ENCODE data around the gene DLGAP5. TPM values are rescaled to one million over a fixed set of nuclear protein-coding genes. Genes with fewer than 3 reads are reported as not detected.

Gene DLGAP5
- total RNA-seq = 4.2 TPM

GRCh38 chr14:55191203-55192053 is at the start of gene DLGAP5:
TSS of gene DLGAP5 (minus strand) at chr14:55191585. CDS start at chr14:55189179, 2,406 bp downstream.
- Histone ChIP-seq H3K36me3 (ENCODE audit: control insufficient read depth in 3 of 3, insufficient read depth in 3 of 3, low read length in 3 of 3) (no peaks in the 10 kb centered on the region), H3K9me3 (ENCODE audit: control insufficient read depth in 3 of 3, low read length in 3 of 3) (no peaks in the 10 kb centered on the region), H3K27ac (ENCODE audit: low read depth, low read length) (peak within 1 kb of the TSS; percentile 56), H3K4me1 (ENCODE audit: control insufficient read depth in 3 of 3, insufficient read depth in 3 of 3, low read length in 3 of 3) (peaks cover 7% of the 10 kb centered on the region in 3 donors), H3K27me3 (ENCODE audit: control insufficient read depth in 3 of 3, insufficient read depth in 3 of 3, low read length in 3 of 3) (no peaks in the 10 kb centered on the region), H3K9ac (ENCODE audit: low read depth in 1 of 3, low read length in 3 of 3) (peak within 1 kb of the TSS; percentile 70 to 74 (median 71)), H3K4me3 (ENCODE audit: low read length in 3 of 3) (peak within 1 kb of the TSS; percentile 73 to 83 (median 79))

- H3K36me3 ChIP-seq (ENCODE audit: control insufficient read depth in 3 of 3, insufficient read depth in 3 of 3, low read length in 3 of 3) = no peaks in the 10 kb centered on the region
- H3K9ac ChIP-seq (ENCODE audit: low read depth in 1 of 3, low read length in 3 of 3) = no peak overlapping the region
- no peak overlapping the region for H3K4me3 ChIP-seq (ENCODE audit: low read length in 3 of 3)
- no peaks in the 10 kb centered on the region for H3K9me3 ChIP-seq (ENCODE audit: control insufficient read depth in 3 of 3, low read length in 3 of 3)
- H3K27ac ChIP-seq (ENCODE audit: low read depth, low read length) = no peak overlapping the region
- peaks cover 0 to 8% (median 2%) of the 10 kb centered on the region in 3 donors for H3K27me3 ChIP-seq (ENCODE audit: control insufficient read depth in 3 of 3, insufficient read depth in 3 of 3, low read length in 3 of 3)
- H3K4me1 ChIP-seq (ENCODE audit: control insufficient read depth in 3 of 3, insufficient read depth in 3 of 3, low read length in 3 of 3) = no peaks in the 10 kb centered on the region
These were observed 49.3 kb upstream of the DLGAP5 start for GRCh38 chr14:55240526-55241178.

GRCh38 chr14:55239320-55239719 is 47.9 kb upstream of the DLGAP5 start:
- Histone ChIP-seq H3K27me3 (ENCODE audit: control insufficient read depth in 3 of 3, insufficient read depth in 3 of 3, low read length in 3 of 3) (peaks cover 0 to 8% (median 2%) of the 10 kb centered on the region in 3 donors), H3K4me1 (ENCODE audit: control insufficient read depth in 3 of 3, insufficient read depth in 3 of 3, low read length in 3 of 3) (no peaks in the 10 kb centered on the region), H3K4me3 (ENCODE audit: low read length in 3 of 3) (no peak overlapping the region), H3K36me3 (ENCODE audit: control insufficient read depth in 3 of 3, insufficient read depth in 3 of 3, low read length in 3 of 3) (no peaks in the 10 kb centered on the region), H3K9ac (ENCODE audit: low read depth in 1 of 3, low read length in 3 of 3) (no peak overlapping the region), H3K9me3 (ENCODE audit: control insufficient read depth in 3 of 3, low read length in 3 of 3) (no peaks in the 10 kb centered on the region), H3K27ac (ENCODE audit: low read depth, low read length) (no peak overlapping the region)

- H3K4me3 ChIP-seq (ENCODE audit: low read length in 3 of 3) = no peak overlapping the region
- H3K36me3 ChIP-seq (ENCODE audit: control insufficient read depth in 3 of 3, insufficient read depth in 3 of 3, low read length in 3 of 3) = no peaks in the 10 kb centered on the region
- no peaks in the 10 kb centered on the region for H3K4me1 ChIP-seq (ENCODE audit: control insufficient read depth in 3 of 3, insufficient read depth in 3 of 3, low read length in 3 of 3)
- H3K9ac ChIP-seq (ENCODE audit: low read depth in 1 of 3, low read length in 3 of 3) = no peak overlapping the region
- no peak overlapping the region for H3K27ac ChIP-seq (ENCODE audit: low read depth, low read length)
- H3K27me3 ChIP-seq (ENCODE audit: control insufficient read depth in 3 of 3, insufficient read depth in 3 of 3, low read length in 3 of 3) = peaks cover 0 to 8% (median 0%) of the 10 kb centered on the region in 3 donors
- no peaks in the 10 kb centered on the region for H3K9me3 ChIP-seq (ENCODE audit: control insufficient read depth in 3 of 3, low read length in 3 of 3)
These were observed 46.8 kb upstream of the DLGAP5 start for GRCh38 chr14:55238019-55238680.

- no peak overlapping the region for H3K9ac ChIP-seq (ENCODE audit: low read depth in 1 of 3, low read length in 3 of 3)
- no peak overlapping the region for H3K4me3 ChIP-seq (ENCODE audit: low read length in 3 of 3)
- no peak overlapping the region for H3K27ac ChIP-seq (ENCODE audit: low read depth, low read length)
- no peaks in the 10 kb centered on the region for H3K36me3 ChIP-seq (ENCODE audit: control insufficient read depth in 3 of 3, insufficient read depth in 3 of 3, low read length in 3 of 3)
- H3K27me3 ChIP-seq (ENCODE audit: control insufficient read depth in 3 of 3, insufficient read depth in 3 of 3, low read length in 3 of 3) = no peaks in the 10 kb centered on the region
- no peaks in the 10 kb centered on the region for H3K9me3 ChIP-seq (ENCODE audit: control insufficient read depth in 3 of 3, low read length in 3 of 3)
- no peaks in the 10 kb centered on the region for H3K4me1 ChIP-seq (ENCODE audit: control insufficient read depth in 3 of 3, insufficient read depth in 3 of 3, low read length in 3 of 3)
These were observed 42.2 kb upstream of the DLGAP5 start for GRCh38 chr14:55233591-55233990.

- no peak overlapping the region for H3K4me3 ChIP-seq (ENCODE audit: low read length in 3 of 3)
- no peaks in the 10 kb centered on the region for H3K4me1 ChIP-seq (ENCODE audit: control insufficient read depth in 3 of 3, insufficient read depth in 3 of 3, low read length in 3 of 3)
- no peaks in the 10 kb centered on the region for H3K9me3 ChIP-seq (ENCODE audit: control insufficient read depth in 3 of 3, low read length in 3 of 3)
- H3K36me3 ChIP-seq (ENCODE audit: control insufficient read depth in 3 of 3, insufficient read depth in 3 of 3, low read length in 3 of 3) = no peaks in the 10 kb centered on the region
- no peak overlapping the region for H3K9ac ChIP-seq (ENCODE audit: low read depth in 1 of 3, low read length in 3 of 3)
- no peak overlapping the region for H3K27ac ChIP-seq (ENCODE audit: low read depth, low read length)
- H3K27me3 ChIP-seq (ENCODE audit: control insufficient read depth in 3 of 3, insufficient read depth in 3 of 3, low read length in 3 of 3) = no peaks in the 10 kb centered on the region
These were observed 36.9 kb upstream of the DLGAP5 start for GRCh38 chr14:55228261-55228660.

GRCh38 chr14:55223364-55223763 is 32.0 kb upstream of the DLGAP5 start:
- H3K27ac ChIP-seq (ENCODE audit: low read depth, low read length) = no peak overlapping the region
- no peak overlapping the region for H3K9ac ChIP-seq (ENCODE audit: low read depth in 1 of 3, low read length in 3 of 3)
- H3K4me1 ChIP-seq (ENCODE audit: control insufficient read depth in 3 of 3, insufficient read depth in 3 of 3, low read length in 3 of 3) = no peaks in the 10 kb centered on the region
- H3K9me3 ChIP-seq (ENCODE audit: control insufficient read depth in 3 of 3, low read length in 3 of 3) = no peaks in the 10 kb centered on the region
- no peaks in the 10 kb centered on the region for H3K27me3 ChIP-seq (ENCODE audit: control insufficient read depth in 3 of 3, insufficient read depth in 3 of 3, low read length in 3 of 3)
- H3K36me3 ChIP-seq (ENCODE audit: control insufficient read depth in 3 of 3, insufficient read depth in 3 of 3, low read length in 3 of 3) = no peaks in the 10 kb centered on the region
- H3K4me3 ChIP-seq (ENCODE audit: low read length in 3 of 3) = no peak overlapping the region

GRCh38 chr14:55221968-55222367 is 30.6 kb upstream of the DLGAP5 start:
- Histone ChIP-seq H3K27ac (ENCODE audit: low read depth, low read length) (no peak overlapping the region), H3K4me3 (ENCODE audit: low read length in 3 of 3) (no peak overlapping the region)

GRCh38 chr14:55221186-55221585 is 29.8 kb upstream of the DLGAP5 start:
- H3K9me3 ChIP-seq (ENCODE audit: control insufficient read depth in 3 of 3, low read length in 3 of 3) = no peaks in the 10 kb centered on the region
- no peaks in the 10 kb centered on the region for H3K27me3 ChIP-seq (ENCODE audit: control insufficient read depth in 3 of 3, insufficient read depth in 3 of 3, low read length in 3 of 3)
- no peak overlapping the region for H3K4me3 ChIP-seq (ENCODE audit: low read length in 3 of 3)
- no peaks in the 10 kb centered on the region for H3K36me3 ChIP-seq (ENCODE audit: control insufficient read depth in 3 of 3, insufficient read depth in 3 of 3, low read length in 3 of 3)
- H3K4me1 ChIP-seq (ENCODE audit: control insufficient read depth in 3 of 3, insufficient read depth in 3 of 3, low read length in 3 of 3) = no peaks in the 10 kb centered on the region
- no peak overlapping the region for H3K9ac ChIP-seq (ENCODE audit: low read depth in 1 of 3, low read length in 3 of 3)
- no peak overlapping the region for H3K27ac ChIP-seq (ENCODE audit: low read depth, low read length)

More at GRCh38 chr14:55221968-55222367, 30.6 kb upstream of the DLGAP5 start:
- H3K9ac ChIP-seq (ENCODE audit: low read depth in 1 of 3, low read length in 3 of 3) = no peak overlapping the region
- H3K27me3 ChIP-seq (ENCODE audit: control insufficient read depth in 3 of 3, insufficient read depth in 3 of 3, low read length in 3 of 3) = no peaks in the 10 kb centered on the region
- no peaks in the 10 kb centered on the region for H3K36me3 ChIP-seq (ENCODE audit: control insufficient read depth in 3 of 3, insufficient read depth in 3 of 3, low read length in 3 of 3)
- H3K9me3 ChIP-seq (ENCODE audit: control insufficient read depth in 3 of 3, low read length in 3 of 3) = no peaks in the 10 kb centered on the region
- no peaks in the 10 kb centered on the region for H3K4me1 ChIP-seq (ENCODE audit: control insufficient read depth in 3 of 3, insufficient read depth in 3 of 3, low read length in 3 of 3)

GRCh38 chr14:55220230-55220629 is 28.8 kb upstream of the DLGAP5 start:
- no peaks in the 10 kb centered on the region for H3K36me3 ChIP-seq (ENCODE audit: control insufficient read depth in 3 of 3, insufficient read depth in 3 of 3, low read length in 3 of 3)

More at GRCh38 chr14:55220230-55220629, 28.8 kb upstream of the DLGAP5 start:
- Histone ChIP-seq H3K9ac (ENCODE audit: low read depth in 1 of 3, low read length in 3 of 3) (no peak overlapping the region), H3K9me3 (ENCODE audit: control insufficient read depth in 3 of 3, low read length in 3 of 3) (no peaks in the 10 kb centered on the region), H3K4me3 (ENCODE audit: low read length in 3 of 3) (no peak overlapping the region), H3K4me1 (ENCODE audit: control insufficient read depth in 3 of 3, insufficient read depth in 3 of 3, low read length in 3 of 3) (no peaks in the 10 kb centered on the region), H3K27ac (ENCODE audit: low read depth, low read length) (no peak overlapping the region), H3K27me3 (ENCODE audit: control insufficient read depth in 3 of 3, insufficient read depth in 3 of 3, low read length in 3 of 3) (no peaks in the 10 kb centered on the region)

Data from skeletal muscle tissue (tissue), 4 donors.